Bronchial epithelial cell (primary cell): ENCODE data around the gene ZBTB37. TPM values are rescaled to one million over a fixed set of nuclear protein-coding genes. Genes with fewer than 3 reads are reported as not detected.

ENCODE experiments used
- DNase-seq: peaks from one replicate; pipeline ENCODE4 v3.0.0-alpha.2; 2010; ENCODE audit warnings: low read depth
- FAIRE-seq: peaks from 2 replicates; lab custom pipeline; 2011; peaks lifted over from hg19 to GRCh38; lab: Jason Lieb, UNC
- H3K27me3 ChIP-seq: 2 replicates; pipeline ENCODE4 v1.5.1; 2011; ENCODE audit warnings: low read length; ENCODE audit not compliant: control insufficient read depth, insufficient read depth
- H3K36me3 ChIP-seq: 2 replicates; pipeline ENCODE4 v1.5.1; 2011; ENCODE audit warnings: low read length; ENCODE audit not compliant: control insufficient read depth, insufficient read depth
- H3K4me3 ChIP-seq: 2 replicates; pipeline ENCODE4 v1.5.1; 2011; ENCODE audit warnings: mild to moderate bottlenecking, low read depth, low read length, control low read depth
- total RNA-seq: library from RNA; depleted of rRNA; stranded (reverse); fragments of >200 nt; gene quantifications from 2 replicates; pipeline ENCODE4 v1.2.1, GENCODE V29; 2014
- TF ChIP-seq, protein P1 (sequence below): IDR thresholded peaks from 2 replicates; pipeline ENCODE4 v1.5.1; 2011; ENCODE audit warnings: mild to moderate bottlenecking, moderate library complexity, low read length, control low read depth, inconsistent platforms; ENCODE audit not compliant: insufficient read depth, severe bottlenecking

Gene ZBTB37
- total RNA-seq, 1 donor from 2014 or later, result 2.9 TPM

DNA sequence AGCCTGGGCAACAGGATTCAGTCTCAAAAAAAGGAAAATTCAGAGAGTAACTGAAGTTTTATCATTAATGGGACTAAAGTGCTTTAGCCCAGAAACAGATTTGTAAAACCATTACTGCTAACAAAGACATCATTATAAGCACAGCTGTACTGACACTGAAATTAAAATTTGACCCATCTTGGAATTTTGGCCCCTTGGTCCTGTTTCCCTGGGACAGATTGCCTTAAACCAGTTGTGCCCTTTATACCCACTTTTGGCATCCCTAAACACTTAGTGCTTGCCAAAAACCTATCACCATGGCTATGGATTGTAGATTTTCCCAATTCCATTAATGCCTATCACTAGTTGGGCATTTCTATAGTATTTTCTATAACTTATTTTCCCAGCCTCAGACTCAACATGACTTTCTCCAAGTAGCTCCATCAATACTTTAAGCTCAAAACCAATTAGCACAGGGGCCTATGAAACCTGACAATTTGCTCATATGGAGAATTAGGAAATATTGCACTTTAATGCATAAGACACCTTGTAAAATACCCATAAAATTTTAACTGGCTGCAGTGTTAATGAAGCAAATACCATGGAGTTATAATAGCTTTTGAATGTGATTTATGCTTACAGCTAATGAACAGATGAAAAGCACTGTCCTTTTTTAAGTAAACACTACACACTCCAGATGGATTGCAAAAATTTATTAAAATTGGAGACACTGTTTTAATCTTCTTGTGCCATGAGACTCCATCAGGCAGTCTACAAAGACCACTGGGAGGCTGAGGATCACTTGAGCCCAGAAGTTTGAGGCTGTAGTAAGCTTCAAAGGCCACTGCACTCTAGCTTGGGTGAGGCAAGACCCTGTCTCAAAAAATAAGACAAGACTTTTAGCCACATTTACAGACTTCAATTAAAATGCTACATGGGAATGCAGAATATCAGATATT is 4.7 kb upstream of the ZBTB37 start:
- TF ChIP-seq, protein P1, sequence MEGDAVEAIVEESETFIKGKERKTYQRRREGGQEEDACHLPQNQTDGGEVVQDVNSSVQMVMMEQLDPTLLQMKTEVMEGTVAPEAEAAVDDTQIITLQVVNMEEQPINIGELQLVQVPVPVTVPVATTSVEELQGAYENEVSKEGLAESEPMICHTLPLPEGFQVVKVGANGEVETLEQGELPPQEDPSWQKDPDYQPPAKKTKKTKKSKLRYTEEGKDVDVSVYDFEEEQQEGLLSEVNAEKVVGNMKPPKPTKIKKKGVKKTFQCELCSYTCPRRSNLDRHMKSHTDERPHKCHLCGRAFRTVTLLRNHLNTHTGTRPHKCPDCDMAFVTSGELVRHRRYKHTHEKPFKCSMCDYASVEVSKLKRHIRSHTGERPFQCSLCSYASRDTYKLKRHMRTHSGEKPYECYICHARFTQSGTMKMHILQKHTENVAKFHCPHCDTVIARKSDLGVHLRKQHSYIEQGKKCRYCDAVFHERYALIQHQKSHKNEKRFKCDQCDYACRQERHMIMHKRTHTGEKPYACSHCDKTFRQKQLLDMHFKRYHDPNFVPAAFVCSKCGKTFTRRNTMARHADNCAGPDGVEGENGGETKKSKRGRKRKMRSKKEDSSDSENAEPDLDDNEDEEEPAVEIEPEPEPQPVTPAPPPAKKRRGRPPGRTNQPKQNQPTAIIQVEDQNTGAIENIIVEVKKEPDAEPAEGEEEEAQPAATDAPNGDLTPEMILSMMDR, result no peak
- H3K4me3 ChIP-seq, result no peak overlapping the region
- no peak for FAIRE-seq

DNA sequence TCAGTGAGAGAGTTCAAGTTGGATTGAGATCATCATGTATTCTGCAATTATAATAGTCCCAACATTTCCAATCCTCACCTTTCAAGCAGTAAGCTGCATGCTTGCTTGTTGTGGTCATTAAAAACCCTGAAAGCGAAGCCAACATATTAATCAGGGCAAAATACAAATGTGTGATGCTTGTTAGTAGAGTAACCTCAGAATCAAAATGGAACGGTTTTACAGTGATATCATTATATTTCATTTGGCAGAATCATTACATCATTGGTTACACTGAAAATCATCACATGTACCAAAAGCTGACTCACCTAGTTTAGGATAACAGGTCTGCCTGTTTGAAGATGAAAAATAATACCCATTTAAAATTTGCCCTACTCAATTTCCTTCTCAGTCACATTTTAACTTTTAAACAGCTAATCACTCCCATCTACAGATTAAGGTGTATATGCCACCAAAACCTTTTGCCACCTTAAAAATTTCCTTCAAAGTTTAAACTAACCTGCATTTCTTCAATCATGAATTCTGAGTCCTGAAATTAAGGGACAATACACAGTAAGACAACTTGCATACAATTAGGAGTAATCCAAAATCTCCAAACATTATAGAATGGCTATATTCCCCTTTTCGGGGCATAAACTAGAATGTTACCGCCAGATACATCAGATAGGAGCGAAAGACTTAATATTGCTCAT is 3.9 kb upstream of the ZBTB37 start:
- Histone ChIP-seq H3K27me3 (no peaks in the 10 kb centered on the region), H3K4me3 (no peak overlapping the region), H3K36me3 (peaks cover 16% of the 10 kb centered on the region)
- no peak for FAIRE-seq
- TF ChIP-seq, protein P1, result no peak
- DNase-seq, result no peak

More for the DNA sequence above, 4.7 kb upstream of the ZBTB37 start:
- H3K36me3 ChIP-seq, result peaks cover 16% of the 10 kb centered on the region
- H3K27me3 ChIP-seq, result no peaks in the 10 kb centered on the region
- no peak for DNase-seq

DNA sequence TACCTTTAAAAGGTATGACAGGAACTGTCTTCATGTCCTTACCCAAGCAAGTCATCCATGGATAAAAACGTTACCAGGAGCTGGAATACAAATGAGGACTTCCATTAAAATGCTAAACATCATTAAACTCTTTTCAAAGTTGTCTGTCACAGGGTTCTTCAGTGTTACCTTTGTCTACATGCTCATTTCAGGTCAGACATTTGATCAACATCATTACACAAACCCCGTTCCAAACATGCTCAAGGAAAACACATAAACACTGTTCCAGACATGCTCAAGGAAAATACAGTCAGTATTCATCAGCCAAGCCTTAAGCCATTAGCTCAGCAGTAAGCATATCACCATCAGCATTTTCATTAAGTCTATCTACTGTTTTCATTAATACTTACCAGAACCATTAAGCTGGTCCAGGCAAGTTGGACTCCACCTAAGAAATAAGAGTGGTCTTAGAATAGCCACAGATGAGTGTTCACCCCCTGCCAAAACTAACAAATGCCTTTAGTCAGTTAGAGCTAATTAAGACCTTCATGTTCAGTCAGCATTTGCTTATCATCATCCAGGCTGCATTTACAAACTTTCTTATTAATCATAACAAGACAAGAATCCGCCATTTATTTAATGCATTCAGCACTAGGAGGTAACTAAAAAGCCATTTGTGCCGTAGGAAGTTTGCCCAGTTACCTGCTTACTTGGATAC is 2.6 kb upstream of the ZBTB37 start:
- DNase-seq (no peak), FAIRE-seq (no peak)
- peaks cover 16% of the 10 kb centered on the region for H3K36me3 ChIP-seq
- H3K27me3 ChIP-seq, result no peaks in the 10 kb centered on the region
- peak overlapping the region; percentile 70 for H3K4me3 ChIP-seq
- TF ChIP-seq, protein P1, result no peak

DNA sequence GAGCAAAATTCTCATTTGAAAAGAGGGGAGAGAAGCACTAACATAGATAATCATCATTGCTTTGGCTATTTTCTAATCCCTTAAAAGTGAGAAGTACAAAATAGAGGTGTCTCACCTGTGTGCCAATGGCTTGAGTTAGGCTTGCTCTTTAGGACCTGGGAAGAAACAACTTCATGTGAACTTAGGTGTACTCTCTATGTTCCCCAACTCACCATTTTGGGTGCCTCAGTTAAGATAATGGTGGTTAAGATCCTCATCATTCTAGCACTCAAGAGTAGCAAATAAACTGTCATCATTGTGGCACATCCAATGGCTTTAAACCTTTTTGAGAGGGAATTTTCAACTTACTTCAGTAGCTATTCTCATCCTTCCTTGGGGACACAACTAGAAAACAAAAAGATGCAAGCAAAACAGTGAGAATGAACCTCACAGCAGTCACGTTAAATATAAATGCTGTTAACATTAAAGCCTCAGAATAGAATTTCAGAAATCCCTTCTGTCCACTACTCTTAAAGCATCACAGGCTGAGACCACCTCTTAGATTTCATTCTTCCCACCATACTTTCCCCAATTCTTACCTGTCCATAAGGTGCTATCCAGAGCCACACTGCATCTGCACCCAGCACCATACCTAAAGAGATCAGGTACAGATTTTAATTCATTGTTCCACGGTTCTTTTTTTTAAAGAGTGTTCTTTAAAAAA is 1.6 kb upstream of the ZBTB37 start:
- DNase-seq (no peak), FAIRE-seq (no peak)
- no peaks in the 10 kb centered on the region for H3K27me3 ChIP-seq
- H3K4me3 ChIP-seq, result peak overlapping the region; percentile 70
- peaks cover 16% of the 10 kb centered on the region for H3K36me3 ChIP-seq
- TF ChIP-seq, protein P1, result no peak

DNA sequence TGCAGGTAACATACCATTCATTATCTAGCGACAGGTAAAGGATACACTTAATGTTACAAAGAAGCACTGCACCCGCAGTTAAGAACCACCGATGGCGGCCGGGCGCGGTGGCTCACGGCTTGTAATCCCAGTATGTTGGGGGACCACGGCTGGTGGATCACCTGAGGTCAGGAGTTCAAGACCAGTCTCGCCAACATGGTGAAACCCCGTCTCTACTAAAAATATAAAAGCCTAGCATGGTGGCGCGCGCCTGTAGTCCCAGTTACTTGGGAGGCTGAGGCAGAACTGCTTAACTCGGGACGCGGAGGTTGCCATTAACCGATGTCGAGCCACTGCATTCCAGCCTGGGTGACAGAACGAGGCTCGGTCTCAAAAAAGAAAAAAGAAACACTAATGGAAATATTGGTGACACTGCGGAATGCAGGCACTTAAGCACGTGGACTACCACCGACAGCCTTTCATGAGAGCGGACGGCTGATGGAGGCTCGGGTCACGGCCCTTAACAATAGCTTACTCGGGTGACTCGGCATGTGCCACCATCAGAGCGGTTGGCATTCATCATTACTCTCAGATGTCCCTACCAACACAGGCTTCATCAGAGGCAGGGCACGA is 933 bp upstream of the ZBTB37 start:
- Histone ChIP-seq H3K4me3 (peak overlapping the region; percentile 70), H3K27me3 (no peaks in the 10 kb centered on the region), H3K36me3 (peaks cover 16% of the 10 kb centered on the region)
- FAIRE-seq, result no peak
- TF ChIP-seq, protein P1, result no peak
- no peak for DNase-seq
